ENCODE results near the gene LSAMP.

Gene LSAMP

DNA sequence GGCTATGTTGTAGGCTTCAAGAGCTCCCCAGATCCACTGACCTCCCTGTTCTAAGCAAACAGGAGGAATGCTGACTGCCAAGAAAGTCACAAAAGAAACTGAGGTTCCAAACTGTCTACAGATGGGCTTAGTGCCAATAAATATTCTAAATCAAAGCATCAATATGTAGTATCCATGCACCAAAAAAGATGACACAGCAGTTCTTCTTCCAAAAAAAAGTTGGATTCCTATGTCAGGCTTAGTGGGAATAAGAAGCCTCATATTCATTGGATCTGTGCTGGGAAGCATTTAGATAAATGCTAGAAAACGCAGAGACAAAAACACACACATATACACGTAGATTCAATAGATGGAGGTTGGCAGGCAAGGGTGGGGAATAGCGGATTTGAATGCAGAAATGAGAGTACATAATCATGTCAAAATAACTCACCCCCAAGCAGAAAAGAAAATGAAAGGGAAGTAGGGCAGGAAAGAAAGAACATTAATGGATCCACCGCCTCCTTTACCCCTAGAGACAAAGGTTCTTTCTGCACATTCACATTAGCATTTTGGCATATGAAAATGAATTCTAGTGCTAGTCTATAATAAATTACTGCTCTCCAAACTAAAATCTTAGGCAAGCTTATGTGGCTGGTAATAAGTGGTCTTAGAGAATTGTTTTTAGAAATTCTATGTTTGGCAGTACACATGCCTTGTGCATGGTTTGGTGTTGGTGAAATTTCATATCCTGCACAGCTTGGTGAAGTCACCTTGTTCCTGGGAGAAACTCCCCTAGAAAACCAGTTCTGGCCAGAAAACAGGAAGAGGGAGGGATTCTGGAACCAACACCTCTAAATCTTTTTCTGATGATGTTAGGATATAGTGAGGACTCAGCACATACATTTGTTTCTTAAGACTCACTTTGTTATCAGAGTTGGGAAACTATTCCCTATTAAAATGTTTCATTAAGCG, 283.4 kb downstream of the LSAMP start:
- ATAC-seq (ENCODE audit: insufficient read depth, low read depth): no peak
- H3K79me2 ChIP-seq (ENCODE audit: insufficient read depth, low read length): no peaks in the 10 kb centered on the region
- no peak overlapping the region for H3K27ac ChIP-seq (ENCODE audit: low read length)
- H3K9ac ChIP-seq (ENCODE audit: low read depth, low read length): no peak overlapping the region
- no peak for DNase-seq
- H3K4me3 ChIP-seq (ENCODE audit: low read depth in 1 of 2, low read length in 2 of 2): no peak overlapping the region
- no peak for TF ChIP-seq CTCF (IDR thresholded peaks at IDR 0.05; ENCODE audit: borderline replicate concordance, extremely low read depth, low read length, poor library complexity, severe bottlenecking)
- TF ChIP-seq EZH2 (IDR thresholded peaks at IDR 0.05; ENCODE audit: borderline replicate concordance, low read depth, low read length, severe bottlenecking): no peak
- no peaks in the 10 kb centered on the region for H3K4me1 ChIP-seq (ENCODE audit: insufficient read depth, low read length)
- H2AFZ ChIP-seq (ENCODE audit: low read depth, low read length): no peak overlapping the region
- no peaks in the 10 kb centered on the region for H3K9me3 ChIP-seq (ENCODE audit: insufficient read depth, low read length, severe bottlenecking)
- H4K20me1 ChIP-seq (ENCODE audit: insufficient read depth, low read length): no peaks in the 10 kb centered on the region
- H3K4me2 ChIP-seq (ENCODE audit: insufficient read depth, low read length): no peak overlapping the region
- H3K36me3 ChIP-seq (ENCODE audit: insufficient read depth, low read length): no peaks in the 10 kb centered on the region
- no peaks in the 10 kb centered on the region for H3K27me3 ChIP-seq (ENCODE audit: insufficient read depth, low read length, poor library complexity)

DNA sequence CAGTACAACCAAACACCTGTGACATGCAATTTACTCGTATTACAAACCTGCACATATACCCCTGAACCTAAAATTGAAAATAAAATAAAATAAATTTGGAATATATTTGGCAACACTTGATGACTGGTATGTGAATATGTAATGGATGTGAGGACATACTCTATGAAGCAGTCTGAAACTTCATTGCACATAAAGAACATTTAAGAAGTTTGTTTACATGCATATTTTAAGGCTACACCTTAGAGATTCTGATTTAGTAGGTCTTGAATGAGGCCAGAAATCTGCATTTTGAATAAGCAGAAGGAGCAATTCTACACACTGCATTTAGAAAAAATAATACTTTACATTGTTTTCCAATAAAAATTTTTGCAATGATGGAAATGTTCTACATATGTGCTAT, 284.7 kb downstream of the LSAMP start:
- Histone ChIP-seq H3K9ac (ENCODE audit: low read depth, low read length) (no peak overlapping the region), H3K27ac (ENCODE audit: low read length) (no peak overlapping the region), H3K4me3 (ENCODE audit: low read depth in 1 of 2, low read length in 2 of 2) (no peak overlapping the region), H3K9me3 (ENCODE audit: insufficient read depth, low read length, severe bottlenecking) (no peaks in the 10 kb centered on the region), H2AFZ (ENCODE audit: low read depth, low read length) (no peak overlapping the region), H3K79me2 (ENCODE audit: insufficient read depth, low read length) (no peaks in the 10 kb centered on the region), H3K27me3 (ENCODE audit: insufficient read depth, low read length, poor library complexity) (no peaks in the 10 kb centered on the region), H4K20me1 (ENCODE audit: insufficient read depth, low read length) (no peaks in the 10 kb centered on the region), H3K4me2 (ENCODE audit: insufficient read depth, low read length) (no peak overlapping the region), H3K4me1 (ENCODE audit: insufficient read depth, low read length) (no peaks in the 10 kb centered on the region), H3K36me3 (ENCODE audit: insufficient read depth, low read length) (no peaks in the 10 kb centered on the region)
- no peak for DNase-seq
- no peak for ATAC-seq (ENCODE audit: insufficient read depth, low read depth)
- TF ChIP-seq EZH2 (IDR thresholded peaks at IDR 0.05; ENCODE audit: borderline replicate concordance, low read depth, low read length, severe bottlenecking) (no peak), CTCF (IDR thresholded peaks at IDR 0.05; ENCODE audit: borderline replicate concordance, extremely low read depth, low read length, poor library complexity, severe bottlenecking) (no peak)

- TF ChIP-seq CTCF (IDR thresholded peaks at IDR 0.05; ENCODE audit: borderline replicate concordance, extremely low read depth, low read length, poor library complexity, severe bottlenecking) (no peak), EZH2 (IDR thresholded peaks at IDR 0.05; ENCODE audit: borderline replicate concordance, low read depth, low read length, severe bottlenecking) (no peak)
- H3K79me2 ChIP-seq (ENCODE audit: insufficient read depth, low read length): no peaks in the 10 kb centered on the region
Measured at GRCh38 chr3:116155841-116156240, 289.4 kb downstream of the LSAMP start.

More at GRCh38 chr3:116155841-116156240, 289.4 kb downstream of the LSAMP start:
- ATAC-seq (ENCODE audit: insufficient read depth, low read depth) (no peak), DNase-seq (no peak)
- Histone ChIP-seq H3K27me3 (ENCODE audit: insufficient read depth, low read length, poor library complexity) (no peaks in the 10 kb centered on the region), H3K9me3 (ENCODE audit: insufficient read depth, low read length, severe bottlenecking) (no peaks in the 10 kb centered on the region), H2AFZ (ENCODE audit: low read depth, low read length) (no peak overlapping the region), H3K27ac (ENCODE audit: low read length) (no peak overlapping the region), H3K36me3 (ENCODE audit: insufficient read depth, low read length) (no peaks in the 10 kb centered on the region), H3K4me1 (ENCODE audit: insufficient read depth, low read length) (no peaks in the 10 kb centered on the region), H4K20me1 (ENCODE audit: insufficient read depth, low read length) (no peaks in the 10 kb centered on the region), H3K4me3 (ENCODE audit: low read depth in 1 of 2, low read length in 2 of 2) (no peak overlapping the region), H3K9ac (ENCODE audit: low read depth, low read length) (no peak overlapping the region), H3K4me2 (ENCODE audit: insufficient read depth, low read length) (no peak overlapping the region)

Data from DND-41 (cell line).